GM12878 (cell line): ENCODE results near the gene NSDHL. TPM values are rescaled to one million over a fixed set of nuclear protein-coding genes. Genes with fewer than 3 reads are reported as not detected.
A peak's percentile ranks its signal among the peaks of the same experiment; 100 is the strongest.

Experiments
- ATF3 ChIP-seq: IDR thresholded peaks from 2 replicates; pipeline ENCODE4 v1.6.1; 2011; ENCODE audit warnings: low read depth, mild to moderate bottlenecking, low read length, moderate library complexity, borderline replicate concordance; ENCODE audit errors: extremely low read depth
- BCL11A ChIP-seq: IDR thresholded peaks from 2 replicates; pipeline ENCODE4 v1.6.1; 2011; ENCODE audit warnings: low read depth, low read length
- BRCA1 ChIP-seq: IDR thresholded peaks from 2 replicates; pipeline ENCODE4 v1.6.1; 2011; ENCODE audit warnings: low read depth, low read length, improper control_type of control experiment
- CUX1 ChIP-seq: IDR thresholded peaks from 2 replicates; pipeline ENCODE4 v1.6.1; 2012; ENCODE audit warnings: improper control_type of control experiment, low read depth, low read length; ENCODE audit not compliant: insufficient replicate concordance
- FOS ChIP-seq: IDR thresholded peaks from 3 replicates; pipeline ENCODE4 v1.6.1; 2011; ENCODE audit warnings: borderline replicate concordance; ENCODE audit not compliant: insufficient read length; ENCODE audit errors: extremely low read depth
- HCFC1 ChIP-seq: fragments of 150-350 bp; IDR thresholded peaks from 2 replicates; pipeline ENCODE4 v1.6.1; 2014; ENCODE audit warnings: low read length
- IRF5 ChIP-seq: fragments of 450-650 bp; IDR thresholded peaks from 2 replicates; pipeline ENCODE4 v1.6.1; 2017; ENCODE audit warnings: borderline replicate concordance
- JUND ChIP-seq: IDR thresholded peaks from 2 replicates; pipeline ENCODE4 v1.6.1; 2012; ENCODE audit warnings: low read depth, mild to moderate bottlenecking, low read length, improper control_type of control experiment, moderate library complexity
- MAX ChIP-seq: IDR thresholded peaks from 2 replicates; pipeline ENCODE4 v1.6.1; 2012; ENCODE audit warnings: low read depth, low read length, improper control_type of control experiment
- MXI1 ChIP-seq: fragments of 150-350 bp; IDR thresholded peaks from 2 replicates; pipeline ENCODE4 v1.6.1; 2011; ENCODE audit warnings: low read depth, mild to moderate bottlenecking, inconsistent platforms, low read length, improper control_type of control experiment
- NFIC ChIP-seq: IDR thresholded peaks from 2 replicates; pipeline ENCODE4 v1.6.1; 2012; ENCODE audit warnings: low read depth, mild to moderate bottlenecking, inconsistent platforms, low read length, moderate library complexity
- RFX5 ChIP-seq: IDR thresholded peaks from 2 replicates; pipeline ENCODE4 v1.6.1; 2011; ENCODE audit warnings: low read depth, low read length, improper control_type of control experiment
- SMC3 ChIP-seq: IDR thresholded peaks from 2 replicates; pipeline ENCODE4 v1.6.1; 2011; ENCODE audit warnings: low read length, improper control_type of control experiment, borderline replicate concordance
- SPI1 ChIP-seq: IDR thresholded peaks from 2 replicates; pipeline ENCODE4 v1.6.1; 2011; ENCODE audit warnings: low read depth, mild to moderate bottlenecking, low read length, moderate library complexity, borderline replicate concordance; ENCODE audit not compliant: insufficient read depth
- YY1 ChIP-seq: IDR thresholded peaks from 2 replicates; pipeline ENCODE4 v1.6.1; 2011; ENCODE audit warnings: low read depth, mild to moderate bottlenecking, low read length
- ZBTB11 ChIP-seq: fragments of 450-650 bp; formaldehyde crosslinking; IDR thresholded peaks from 2 replicates; pipeline ENCODE4 v1.5.0; 2022; ENCODE audit warnings: mild to moderate bottlenecking, missing genetic modification characterization
- ZNF207 ChIP-seq: fragments of 450-650 bp; IDR thresholded peaks from 2 replicates; pipeline ENCODE4 v1.6.1; 2014; ENCODE audit warnings: antibody characterized with exemption, mild to moderate bottlenecking, borderline replicate concordance
- ZNF274 ChIP-seq: IDR thresholded peaks from one replicate; pipeline ENCODE4 v1.8.0; 2011; ENCODE audit not compliant: insufficient read length, insufficient read depth
- polyA plus RNA-seq, 11 experiments: library from polyadenylated mRNA; depleted of rRNA in 4 of 11; unstranded in 6 of 11; stranded (reverse) in 5 of 11; fragments of >200 nt; fragmentation: Nextera tagmentation in 4 of 11; fragmentation: Illumina TruSeq in 1 of 11; extraction: Ambion mirVana in 4 of 11; extraction: Trizol in 1 of 11; gene quantifications; 1 replicate in 1 of 11; 2 replicates in 10 of 11; pipeline versions ENCODE4 v1.2.1 to v1.2.3, GENCODE V29; 2011 to 2016; ENCODE audit warnings: inconsistent platforms in 2 of 11, missing spikeins in 2 of 11, low read depth in 1 of 11
- total RNA-seq, 4 experiments: library from RNA; depleted of rRNA in 3 of 4; stranded (reverse); fragments of >200 nt in 3 of 4; fragmentation: Illumina TruSeq in 1 of 4; extraction: Trizol in 1 of 4; gene quantifications; 2 replicates each; pipeline versions ENCODE4 v1.2.1 to v1.2.3, GENCODE V29; 2013 to 2021

NSDHL gene
- total and polyA plus RNA-seq, 10 of the 15 experiments (the other 5 are each of a cell fraction or from before 2014, with no cell fraction given) = 16.9 to 37.1 (median 26.9) TPM

GRCh38 chrX:152830312-152831305 is at the start of gene NSDHL, which contains the start of gene CETN2 (continued):
- TF ChIP-seq IRF5 (no peak), NFIC (no peak), FOS (peak; percentile 61), ZNF274 (no peak), ZBTB11 (CRISPR knock-in tag) (no peak), ATF3 (no peak), JUND (no peak), MAX (no peak), SMC3 (no peak), MXI1 (peak; percentile 31; the same call in 1 of the 2 replicates), CUX1 (no peak), HCFC1 (no peak), BRCA1 (peak; percentile 72), BCL11A (no peak), YY1 (0 out of 2 replicates have a peak, but pooled peaks have one; percentile 5), RFX5 (0 out of 2 replicates have a peak, but pooled peaks have one; percentile 33), SPI1 (no peak), ZNF207 (no peak)
